Measurements from ENCODE around the gene TBC1D22A. TPM values are rescaled to one million over a fixed set of nuclear protein-coding genes. Genes with fewer than 3 reads are reported as not detected.
"Not testable (repeated sequence)": the region's sequence is repeated elsewhere in the genome, so short reads cannot be mapped to it uniquely, and the experiment has no call there.

The TBC1D22A gene
- total RNA-seq, 1 donor from 2014 or later = 14.0 TPM

DNA sequence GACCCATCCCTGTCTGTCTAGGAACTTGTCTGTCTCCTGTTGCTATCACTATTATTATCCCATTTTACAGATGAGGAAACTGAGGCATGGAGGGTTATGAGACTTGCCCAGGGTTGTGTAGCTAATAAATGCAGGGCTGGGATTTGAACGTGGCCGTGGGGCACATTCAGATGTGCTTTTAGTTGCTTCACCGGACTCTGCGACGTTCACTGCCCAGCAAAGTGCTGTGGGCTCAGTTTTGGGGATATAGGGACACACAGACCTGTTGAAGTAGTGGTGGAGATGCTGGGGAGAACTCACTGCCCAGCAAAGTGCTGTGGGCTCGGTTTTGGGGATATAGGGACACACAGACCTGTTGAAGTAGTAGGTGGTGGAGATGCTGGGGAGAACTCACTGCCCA, 405.5 kb downstream of the TBC1D22A start:
- intact Hi-C loops (cut with DNase I); ATAC-seq (ENCODE audit: poor library complexity): not testable (repeated sequence)
- DNase-seq = peak; percentile 21

DNA sequence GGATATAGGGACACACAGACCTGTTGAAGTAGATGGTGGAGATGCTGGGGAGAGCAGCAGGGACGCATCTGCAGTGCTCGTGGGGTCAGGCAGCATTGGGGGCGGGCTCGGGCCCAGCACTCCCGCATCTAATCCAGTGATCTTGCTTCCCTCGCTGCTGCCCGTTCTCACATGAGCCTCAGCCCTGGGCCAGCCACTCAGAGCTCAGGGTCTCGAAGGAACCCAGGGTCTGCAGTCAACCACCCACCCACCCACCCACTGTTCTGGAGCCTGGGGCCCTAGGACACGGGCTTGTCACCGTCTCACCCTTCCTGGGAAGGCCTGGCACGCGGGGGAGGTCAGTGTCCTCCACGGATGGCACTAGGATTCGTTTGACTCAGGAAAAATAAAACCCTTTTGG, 406.0 kb downstream of the TBC1D22A start:
- DNase-seq (no peak), ATAC-seq (ENCODE audit: poor library complexity) (no peak)
- intact Hi-C loops (cut with DNase I) = no loop called here

DNA sequence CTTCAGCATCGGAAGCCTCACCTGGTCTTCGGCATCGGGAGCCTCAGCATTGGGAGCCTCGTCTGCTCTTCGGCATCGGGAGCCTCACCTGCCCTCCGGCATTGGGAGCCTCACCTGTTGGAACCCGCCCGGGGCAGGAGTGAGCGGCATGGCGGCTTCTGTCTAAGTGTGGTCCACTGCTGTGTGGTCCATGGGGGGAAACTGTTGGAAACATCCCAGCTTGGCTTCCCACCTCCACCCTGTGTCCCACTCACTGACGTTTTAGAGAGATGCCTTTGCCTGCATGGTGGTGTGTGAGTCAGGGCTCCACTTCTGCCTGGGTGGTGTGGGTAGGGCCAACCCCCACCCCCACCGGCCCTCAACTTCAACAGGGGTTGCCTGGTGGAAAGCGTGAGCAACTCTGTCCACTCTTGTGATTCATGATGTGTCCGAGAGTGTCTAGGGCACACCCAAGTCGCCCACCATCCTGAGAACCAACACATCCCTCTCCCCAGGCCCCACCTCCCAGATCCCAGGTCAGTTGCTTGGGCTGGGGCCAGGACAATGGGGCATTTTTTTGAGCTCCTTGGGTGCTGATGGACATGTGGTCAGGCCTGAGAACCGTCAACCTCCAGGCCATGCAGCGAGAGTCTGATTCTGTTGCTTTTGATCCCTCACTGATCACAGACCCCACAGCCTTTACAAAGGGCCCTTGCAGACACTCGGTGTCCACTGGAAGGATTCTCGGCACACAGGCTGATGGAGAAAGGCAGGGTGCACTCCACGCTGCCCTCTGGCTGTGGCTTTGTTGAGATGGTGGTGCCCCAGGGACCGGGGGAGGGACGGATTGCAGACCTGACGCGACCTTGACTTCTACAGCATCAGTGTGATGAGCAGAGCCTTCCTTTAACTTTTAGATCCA, 406.7 kb downstream of the TBC1D22A start:
- intact Hi-C loops (cut with DNase I) = no loop called here
- DNase-seq (peak; percentile 38), ATAC-seq (ENCODE audit: poor library complexity) (peak; percentile 45)

DNA sequence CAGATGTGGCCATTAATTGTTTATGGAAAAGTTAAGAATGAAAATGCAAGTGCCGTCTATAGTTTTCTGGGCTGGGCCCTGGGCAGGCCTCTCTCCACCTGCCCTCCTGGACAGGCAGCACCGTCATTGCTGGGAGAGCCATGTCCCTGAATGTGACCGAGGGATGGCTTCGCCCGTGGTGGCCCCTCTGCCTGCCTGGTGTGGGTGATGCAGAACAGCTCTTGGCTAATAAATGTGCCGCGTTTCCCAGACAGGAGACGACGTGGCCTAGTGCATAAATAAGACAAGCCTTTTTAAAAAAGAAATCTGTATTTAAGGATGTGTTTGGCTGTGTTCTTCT, 407.3 kb downstream of the TBC1D22A start:
- ATAC-seq (ENCODE audit: poor library complexity) (no peak), DNase-seq (peak; percentile 15)
- intact Hi-C loops (cut with DNase I) = no loop called here

DNA sequence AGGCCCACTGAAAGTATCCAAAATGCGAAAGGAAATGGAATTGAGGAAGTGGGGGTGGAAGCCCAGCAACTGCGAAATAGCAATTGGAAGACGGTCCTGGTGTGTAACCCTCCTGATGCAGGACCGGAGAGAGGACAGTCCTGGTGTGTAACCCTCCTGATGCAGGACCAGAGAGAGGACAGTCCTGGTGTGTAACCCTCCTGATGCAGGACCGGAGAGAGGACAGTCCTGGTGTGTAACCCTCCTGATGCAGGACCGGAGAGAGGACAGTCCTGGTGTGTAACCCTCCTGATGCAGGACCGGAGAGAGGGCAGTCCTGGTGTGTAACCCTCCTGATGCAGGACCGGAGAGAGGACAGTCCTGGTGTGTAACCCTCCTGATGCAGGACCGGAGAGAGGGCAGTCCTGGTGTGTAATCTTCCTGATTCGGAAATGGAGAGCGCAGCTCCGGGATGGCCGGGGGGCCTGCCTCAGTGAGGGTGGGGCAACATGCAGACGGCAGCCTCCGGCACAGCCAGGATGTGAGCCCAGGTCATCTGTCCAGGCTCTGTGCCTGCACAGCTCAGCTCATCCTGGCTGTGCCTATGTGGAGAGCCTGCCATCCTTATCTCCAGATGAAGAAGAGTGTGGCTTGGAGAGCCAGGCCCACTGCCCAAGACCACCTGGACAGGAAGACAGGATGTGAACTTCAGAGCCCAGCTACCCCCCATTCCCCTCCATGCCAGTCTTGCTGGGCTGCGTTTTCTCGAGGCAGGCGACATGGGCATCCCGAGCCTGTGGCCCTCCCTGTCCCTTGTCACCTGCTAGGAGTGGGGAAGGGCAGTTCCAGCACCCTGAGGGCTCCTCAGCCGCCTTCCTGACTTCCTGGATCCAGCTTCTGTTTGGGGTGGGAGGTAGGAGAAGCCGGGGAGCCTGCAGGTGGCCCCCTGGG, 408.3 kb downstream of the TBC1D22A start:
- DNase-seq = peak; percentile 29
- intact Hi-C loops (cut with DNase I); ATAC-seq (ENCODE audit: poor library complexity): not testable (repeated sequence)

DNA sequence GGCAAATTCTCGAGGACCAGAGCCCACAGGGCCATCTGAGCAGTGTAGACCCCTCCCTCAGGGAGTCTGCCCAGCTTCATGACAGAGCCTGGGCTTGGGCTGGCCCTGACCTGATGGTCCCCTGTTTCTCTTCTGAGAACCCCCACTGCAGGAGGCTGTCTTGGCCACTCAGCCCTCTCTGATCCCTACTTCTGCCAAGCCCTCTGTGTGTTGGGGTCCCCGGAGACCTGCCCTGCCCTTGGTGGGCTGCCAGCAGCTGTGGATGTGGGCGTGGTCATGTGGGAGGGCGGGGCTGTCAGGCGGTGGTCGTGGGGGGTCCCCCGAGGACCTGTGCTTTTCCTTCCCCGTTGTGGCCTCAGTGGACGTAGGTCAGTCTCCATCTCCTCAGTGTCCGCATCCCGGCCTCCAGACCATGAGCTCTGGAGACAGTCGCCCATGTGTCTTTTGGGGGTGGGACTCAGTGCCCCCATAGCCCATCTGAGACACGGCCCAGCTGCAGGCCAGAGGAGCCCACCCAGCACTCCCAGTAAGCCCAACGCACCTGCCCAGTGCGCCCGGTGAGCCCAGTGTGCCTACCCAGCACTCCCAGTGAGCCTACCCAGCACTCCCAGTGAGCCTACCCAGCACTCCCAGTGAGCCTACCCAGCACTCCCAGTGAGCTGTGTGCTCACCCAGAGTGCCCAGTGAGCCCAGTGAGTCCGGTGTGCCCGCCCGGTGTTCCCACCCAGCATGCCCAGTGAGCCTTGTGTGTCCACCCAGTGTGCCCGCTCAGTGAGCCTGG, 409.2 kb downstream of the TBC1D22A start:
- intact Hi-C loops (cut with DNase I) = no loop called here
- DNase-seq (peak; percentile 37), ATAC-seq (ENCODE audit: poor library complexity) (no peak)

DNA sequence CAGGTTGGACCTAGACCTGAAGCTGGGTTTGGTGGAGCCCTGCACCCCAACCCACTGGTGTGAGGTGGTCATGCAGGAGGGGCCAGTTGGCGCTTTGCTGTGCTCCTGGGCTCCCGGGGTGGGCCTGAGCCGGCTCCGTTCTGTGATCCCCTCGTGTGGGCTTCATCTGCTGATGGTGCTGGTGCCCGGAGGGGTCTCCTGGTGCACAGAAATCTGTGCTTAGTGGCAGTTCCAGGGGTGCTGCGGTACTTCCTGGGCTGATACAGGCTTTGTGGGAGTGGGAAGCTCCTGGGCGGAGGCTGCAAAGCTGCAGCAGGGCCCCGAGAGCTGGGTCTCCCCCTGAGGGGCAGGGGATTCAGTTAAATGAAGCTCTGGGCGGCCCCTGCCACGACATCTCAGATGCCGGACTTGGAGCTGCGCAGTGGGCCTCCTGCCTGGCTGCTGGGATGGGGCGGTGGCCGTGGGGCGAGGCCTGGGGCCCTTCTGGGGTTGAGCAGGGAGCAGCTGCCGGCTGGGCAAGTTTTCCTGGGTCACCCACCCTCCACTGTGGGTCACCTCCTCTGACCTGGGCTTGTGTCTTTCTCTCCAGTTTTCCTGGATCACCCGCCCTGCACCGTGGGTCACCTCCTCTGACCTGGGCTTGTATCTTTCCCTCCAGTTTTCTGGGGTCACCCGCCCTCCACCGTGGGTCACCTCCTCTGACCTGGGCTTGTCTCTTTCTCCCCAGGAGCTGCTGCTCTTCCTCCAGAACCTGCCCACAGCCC, 410.5 kb downstream of the TBC1D22A start:
- ATAC-seq (ENCODE audit: poor library complexity) (no peak), DNase-seq (peak; percentile 29)
- intact Hi-C loops (cut with DNase I) = no loop called here

DNA sequence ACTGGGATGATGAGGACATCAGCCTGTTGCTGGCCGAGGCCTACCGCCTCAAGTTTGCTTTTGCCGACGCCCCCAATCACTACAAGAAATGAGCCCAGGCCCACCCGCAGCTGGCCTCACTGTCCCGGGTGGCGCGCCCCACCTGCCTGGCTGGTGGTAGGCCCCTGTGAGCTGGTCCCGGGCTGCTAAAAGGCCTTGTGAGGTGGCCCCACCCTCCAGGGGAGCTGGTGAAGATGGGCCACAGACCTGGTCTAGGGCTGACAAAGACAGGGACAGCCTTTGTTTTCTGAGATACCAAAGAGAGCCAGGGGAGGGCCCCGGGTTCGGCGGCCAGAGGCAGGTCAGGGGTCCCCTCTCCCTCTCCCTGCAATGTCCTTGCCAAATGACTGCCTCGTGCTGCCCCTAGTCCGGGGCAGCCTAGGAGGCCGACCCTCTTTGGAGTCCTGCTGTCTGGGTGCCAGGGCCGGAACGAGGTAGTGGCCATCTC, 411.1 kb downstream of the TBC1D22A start:
- intact Hi-C loops (cut with DNase I) = no loop called here
- ATAC-seq (ENCODE audit: poor library complexity) (no peak), DNase-seq (peak; percentile 31)

DNA sequence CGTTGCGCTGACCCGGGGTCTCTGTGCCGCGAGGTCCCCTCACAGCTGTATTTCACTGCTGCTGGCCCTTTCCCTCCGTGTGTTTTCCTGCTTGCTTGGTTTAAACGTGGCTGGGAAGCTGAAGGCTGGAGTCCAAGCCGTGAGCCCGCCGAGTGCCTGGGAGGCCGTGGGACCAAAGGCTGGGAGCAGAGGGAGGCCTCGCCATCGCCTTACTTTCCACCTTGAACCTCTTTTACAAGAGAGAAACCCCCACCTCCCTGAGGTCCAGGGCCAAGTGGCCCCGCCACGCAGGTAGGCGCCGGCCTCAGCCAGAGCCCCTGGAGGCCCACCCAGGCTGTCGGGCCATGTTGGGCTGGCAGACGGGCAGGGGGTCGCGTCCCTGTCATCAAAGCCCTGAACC, 411.6 kb downstream of the TBC1D22A start:
- no peak for ATAC-seq (ENCODE audit: poor library complexity)
- peak; percentile 27 for DNase-seq
- intact Hi-C loops (cut with DNase I) = no loop called here

DNA sequence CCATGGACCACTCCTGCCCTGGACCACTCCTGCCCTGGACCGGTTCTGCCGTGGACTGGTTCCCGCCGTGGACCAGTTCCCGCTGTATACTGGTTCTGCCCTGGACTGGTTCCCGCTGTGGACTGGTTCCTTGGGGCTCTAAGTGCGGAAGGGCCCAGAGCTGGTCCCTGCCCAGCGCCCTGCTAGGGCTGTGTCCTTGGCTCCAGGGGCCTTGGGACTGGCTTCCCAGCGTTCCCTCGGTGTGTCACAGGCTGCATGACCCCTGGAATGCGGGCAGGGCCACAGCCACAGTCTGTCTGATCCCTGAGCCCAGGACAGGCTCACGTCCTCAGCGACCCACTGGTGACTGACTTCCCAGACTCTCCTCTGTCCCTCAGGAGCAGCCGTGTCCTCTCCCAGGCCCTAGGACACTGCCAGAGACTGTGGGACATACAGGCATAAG, 412.2 kb downstream of the TBC1D22A start:
- intact Hi-C loops (cut with DNase I) = no loop called here
- ATAC-seq (ENCODE audit: poor library complexity) = peak; percentile 25
- peak; percentile 43 for DNase-seq

DNA sequence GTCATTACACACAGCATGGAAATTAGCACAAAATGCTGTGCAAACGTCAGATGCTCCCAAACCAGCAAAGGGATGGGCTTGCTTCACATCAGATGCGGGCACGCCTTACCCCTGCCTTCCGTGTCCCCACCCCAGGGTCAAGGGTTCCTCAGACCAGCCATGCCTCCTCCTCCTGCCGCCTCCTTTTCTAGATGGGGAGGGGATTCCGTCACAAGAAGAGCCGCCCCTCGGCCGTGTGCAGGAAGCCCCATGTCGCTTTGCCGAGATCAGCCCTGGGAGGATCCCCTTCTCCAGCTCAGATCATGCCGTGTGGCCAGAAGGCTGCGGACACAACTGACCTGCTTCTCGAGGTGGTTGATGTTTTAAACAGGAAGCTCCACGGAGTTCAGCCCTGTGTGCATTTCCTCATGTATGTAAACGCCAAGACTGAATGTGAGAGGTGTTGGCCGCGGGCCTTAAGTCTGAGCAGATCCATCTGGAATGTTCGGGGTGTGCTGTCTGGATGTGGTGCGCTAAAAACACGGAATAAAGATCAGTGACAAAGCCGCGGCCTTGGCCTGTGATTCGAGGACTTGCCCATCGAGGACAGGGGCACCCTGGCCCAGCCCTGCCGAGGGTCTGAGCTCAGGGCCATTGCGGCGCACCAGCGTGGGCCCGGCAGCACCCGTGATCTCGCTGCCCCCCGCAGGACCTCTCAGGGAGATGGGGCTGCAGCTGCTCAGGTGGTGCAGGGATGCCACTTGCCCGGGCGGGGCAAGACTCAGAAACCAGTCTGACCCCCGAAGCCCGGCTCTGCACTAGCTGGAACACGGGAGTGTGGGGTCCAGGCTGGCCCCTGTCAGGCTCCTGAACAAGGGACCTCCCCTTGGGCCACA, 412.9 kb downstream of the TBC1D22A start:
- DNase-seq = peak; percentile 52
- intact Hi-C loops (cut with DNase I) = no loop called here
- peak; percentile 45 for ATAC-seq (ENCODE audit: poor library complexity)

DNA sequence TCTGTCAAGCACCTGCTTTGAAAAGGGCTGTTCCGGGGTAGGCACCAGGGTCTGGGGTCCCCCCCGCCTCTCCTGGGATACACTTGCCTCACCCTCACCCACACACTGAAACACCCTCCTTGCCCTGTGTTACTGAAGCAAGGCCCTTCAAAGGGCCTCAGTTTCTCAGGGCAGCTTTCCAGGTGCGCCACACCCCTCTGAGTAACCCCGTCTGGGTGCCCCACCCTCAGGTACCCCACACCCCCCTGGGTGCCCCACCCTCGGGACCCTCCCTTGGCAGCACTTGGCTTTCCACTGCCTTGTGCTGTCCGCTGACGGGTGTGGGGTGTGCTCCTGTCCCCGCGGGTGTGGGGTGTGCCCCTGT, 413.6 kb downstream of the TBC1D22A start:
- ATAC-seq (ENCODE audit: poor library complexity) = no peak
- no peak for DNase-seq
- intact Hi-C loops (cut with DNase I) = no loop called here

DNA sequence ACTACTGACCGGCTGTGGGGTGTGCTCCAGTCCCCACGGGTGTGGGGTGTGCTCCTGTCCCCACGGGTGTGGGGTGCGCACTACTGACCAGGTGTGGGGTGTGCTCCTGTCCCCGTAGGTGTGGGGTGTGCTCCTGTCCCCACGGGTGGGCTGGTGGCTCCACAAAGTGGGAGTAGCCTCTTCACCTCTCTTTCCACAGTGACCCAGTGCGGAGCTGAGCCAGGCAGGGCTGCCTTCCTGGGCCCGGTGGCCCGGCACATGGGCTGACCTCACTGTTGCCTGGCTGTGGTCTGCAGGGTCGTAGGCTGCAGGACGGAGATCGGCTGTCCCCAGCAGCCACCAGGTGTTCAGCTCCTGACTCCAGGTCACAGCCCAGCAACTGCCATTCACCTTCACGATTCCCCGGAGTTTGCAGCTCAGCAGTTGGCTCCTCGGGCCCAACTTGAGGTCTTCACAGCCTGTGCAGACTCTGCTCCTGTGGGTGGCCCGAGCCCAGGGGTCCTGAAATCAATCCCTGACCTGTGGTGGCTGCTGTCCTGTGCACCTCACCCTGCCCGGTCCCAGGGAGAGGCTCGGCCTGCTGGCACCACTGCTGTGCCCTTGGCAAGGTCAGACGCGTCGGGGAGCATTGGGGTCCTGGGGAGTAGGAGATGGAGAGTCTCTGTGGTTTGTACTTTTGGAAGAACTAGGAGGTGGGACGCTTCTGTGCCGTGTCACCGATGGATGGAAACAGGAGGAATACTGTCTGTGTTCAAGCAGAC, 414.3 kb downstream of the TBC1D22A start:
- peak; percentile 33 for DNase-seq
- ATAC-seq (ENCODE audit: poor library complexity) = no peak
- intact Hi-C loops (cut with DNase I) = no loop called here

DNA sequence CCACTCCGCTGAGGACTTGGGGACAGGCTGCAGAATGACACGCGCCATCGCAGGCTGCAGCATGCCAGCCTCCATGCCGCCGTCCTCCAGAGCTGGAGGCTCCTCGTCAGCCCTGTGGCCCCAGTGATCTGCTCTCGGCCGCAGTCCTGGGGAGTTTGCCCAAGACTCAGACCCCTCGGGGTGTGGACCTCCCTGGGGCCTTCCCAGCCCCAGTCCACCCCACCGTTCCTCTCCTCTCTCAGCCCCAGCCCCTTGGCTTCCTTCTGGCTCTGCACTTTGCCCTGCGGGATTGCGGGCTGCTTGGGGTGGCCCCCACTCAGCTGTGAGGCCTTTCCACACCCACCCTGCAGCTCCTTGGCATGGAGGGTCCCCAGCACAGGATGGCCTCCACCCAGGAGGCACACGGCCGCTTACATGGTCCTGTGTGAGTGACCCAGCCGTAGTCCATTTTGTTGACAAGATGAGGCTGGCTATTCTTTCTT, 414.9 kb downstream of the TBC1D22A start:
- intact Hi-C loops (cut with DNase I) = no loop called here
- no peak for ATAC-seq (ENCODE audit: poor library complexity)
- peak; percentile 14 for DNase-seq

DNA sequence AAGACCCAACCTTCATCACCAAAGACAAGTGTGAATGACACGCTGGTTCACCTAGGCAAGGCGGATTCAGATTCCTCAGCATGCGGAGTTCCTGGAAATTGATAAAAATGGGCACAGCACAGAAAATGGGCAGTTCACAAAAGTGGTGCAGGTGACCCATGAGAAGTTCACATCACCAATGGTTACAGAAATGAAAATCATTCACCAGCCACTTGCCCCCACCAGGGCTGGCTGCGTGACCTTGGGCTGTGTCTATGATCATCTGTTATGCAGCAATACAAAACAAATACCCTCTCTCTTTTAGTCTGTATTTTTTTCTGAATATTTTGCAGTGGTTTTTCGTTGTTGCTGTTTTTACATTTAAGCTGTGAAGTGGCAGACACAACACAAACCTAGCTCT, 415.9 kb downstream of the TBC1D22A start:
- DNase-seq (no peak), ATAC-seq (ENCODE audit: poor library complexity) (no peak)
- intact Hi-C loops (cut with DNase I) = no loop called here

DNA sequence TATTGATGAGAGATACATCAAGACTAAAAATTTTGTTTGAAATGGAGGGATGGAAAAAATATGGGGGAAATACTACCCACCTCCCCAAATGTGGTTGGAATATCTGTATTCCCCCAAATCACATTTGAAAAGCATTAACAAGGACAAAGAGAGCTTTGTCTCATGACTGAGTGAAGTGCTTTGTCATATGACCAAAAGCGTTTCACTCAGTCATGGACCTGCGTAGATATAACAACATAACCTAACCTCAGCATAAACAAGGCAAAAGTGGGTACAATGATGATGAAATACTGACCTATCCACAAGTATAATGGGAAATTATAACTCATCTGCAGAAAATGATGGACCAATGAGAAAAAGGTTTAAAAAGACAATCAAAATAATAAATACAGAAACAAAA, 418.3 kb downstream of the TBC1D22A start:
- intact Hi-C loops (cut with DNase I) = no loop called here
- DNase-seq = no peak
- no peak for ATAC-seq (ENCODE audit: poor library complexity)
